Medulla oblongata (tissue), 1 donor: ENCODE data around the gene MMAA.
"Not testable (repeated sequence)": the region's sequence is repeated elsewhere in the genome, so short reads cannot be mapped to it uniquely, and the experiment has no call there.

Source experiments
- DNase-seq: peaks from one replicate; pipeline ENCODE4 v3.0.0-alpha.2; 2015; ENCODE audit errors: extremely low spot score

The MMAA gene

GRCh38 chr4:145618932-145619638 is at the start of gene MMAA:
MMAA (plus strand) TSS chr4:145619385; CDS start chr4:145639140, 19,755 bp downstream.
- peak; percentile 95 for DNase-seq

DNA sequence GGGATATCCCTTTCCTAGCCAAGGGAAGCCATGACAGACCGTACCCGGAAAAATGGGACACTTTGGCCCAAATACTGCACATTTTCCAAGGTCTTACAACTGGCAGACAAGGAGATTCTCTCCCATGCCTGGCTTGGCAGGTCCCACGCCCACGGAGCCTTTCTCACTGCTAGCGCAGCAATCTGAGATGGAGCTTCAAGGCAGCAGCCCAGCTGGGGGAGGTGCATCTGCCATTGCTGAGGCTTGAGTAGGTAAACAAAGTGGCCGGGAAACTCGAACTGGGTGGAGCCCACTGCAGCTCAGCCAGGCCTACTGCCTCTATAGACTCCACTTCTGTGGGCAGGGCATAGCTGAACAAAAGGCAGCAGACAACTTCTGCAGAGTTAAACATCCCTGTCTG is 44.6 kb upstream of the MMAA start:
- not testable (repeated sequence) for DNase-seq

DNA sequence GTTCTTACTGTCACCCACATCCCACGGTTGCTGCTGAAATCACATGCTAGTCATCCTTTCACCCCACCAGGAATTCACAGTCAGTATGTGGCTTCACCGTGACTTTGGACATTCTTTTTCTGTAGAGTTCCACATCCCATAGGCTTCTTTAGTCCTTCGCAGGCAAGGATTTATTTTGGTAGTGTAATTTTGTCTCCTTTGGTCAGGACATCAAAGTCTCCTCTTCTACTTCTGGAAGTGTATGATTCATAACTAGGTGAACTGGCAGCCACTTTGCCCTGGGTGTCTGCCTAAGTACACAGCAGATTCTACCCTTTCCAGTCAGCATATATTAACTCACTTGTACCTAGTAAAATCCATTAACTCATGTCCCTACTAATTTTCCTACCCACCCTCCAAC is 38.3 kb upstream of the MMAA start:
- no peak for DNase-seq

DNA sequence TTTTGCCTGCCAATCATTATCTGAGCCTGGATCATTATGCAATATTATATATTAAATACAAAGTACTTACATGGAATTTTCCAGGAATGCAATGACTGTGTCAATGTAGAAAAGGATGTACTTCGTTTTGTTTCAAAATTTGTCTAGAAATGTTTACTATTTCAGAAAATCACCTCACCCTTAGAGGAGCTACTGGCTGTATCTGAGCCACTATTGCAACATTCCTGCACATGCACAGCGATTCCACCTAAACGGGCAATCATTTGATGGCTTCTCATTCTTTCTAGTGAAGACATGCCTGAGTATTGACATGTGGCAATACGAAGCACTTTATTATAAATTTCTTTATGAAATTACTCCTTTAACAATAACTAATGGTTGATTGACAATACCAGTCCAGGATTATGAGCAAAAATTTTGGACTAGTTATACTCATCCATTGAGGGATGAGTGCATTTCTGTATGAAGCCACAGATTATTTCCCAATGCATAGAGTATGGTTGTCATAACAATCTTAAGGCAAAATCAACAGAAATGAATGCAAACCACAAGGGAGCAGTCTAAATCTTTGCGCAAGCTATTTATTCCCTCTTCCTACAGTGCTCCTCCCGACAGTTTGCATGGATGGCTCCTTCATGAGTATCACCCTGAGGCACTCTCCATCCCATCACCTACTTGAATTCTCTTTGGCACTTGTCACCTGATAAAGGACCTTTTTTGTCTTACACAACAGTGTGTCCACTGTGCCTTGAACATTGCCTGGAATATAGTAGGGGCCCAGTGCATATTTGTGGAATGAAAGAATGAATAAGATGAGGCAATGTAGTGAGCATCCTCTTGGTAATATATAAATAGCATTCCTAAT is 35.8 kb upstream of the MMAA start:
- DNase-seq: no peak

DNA sequence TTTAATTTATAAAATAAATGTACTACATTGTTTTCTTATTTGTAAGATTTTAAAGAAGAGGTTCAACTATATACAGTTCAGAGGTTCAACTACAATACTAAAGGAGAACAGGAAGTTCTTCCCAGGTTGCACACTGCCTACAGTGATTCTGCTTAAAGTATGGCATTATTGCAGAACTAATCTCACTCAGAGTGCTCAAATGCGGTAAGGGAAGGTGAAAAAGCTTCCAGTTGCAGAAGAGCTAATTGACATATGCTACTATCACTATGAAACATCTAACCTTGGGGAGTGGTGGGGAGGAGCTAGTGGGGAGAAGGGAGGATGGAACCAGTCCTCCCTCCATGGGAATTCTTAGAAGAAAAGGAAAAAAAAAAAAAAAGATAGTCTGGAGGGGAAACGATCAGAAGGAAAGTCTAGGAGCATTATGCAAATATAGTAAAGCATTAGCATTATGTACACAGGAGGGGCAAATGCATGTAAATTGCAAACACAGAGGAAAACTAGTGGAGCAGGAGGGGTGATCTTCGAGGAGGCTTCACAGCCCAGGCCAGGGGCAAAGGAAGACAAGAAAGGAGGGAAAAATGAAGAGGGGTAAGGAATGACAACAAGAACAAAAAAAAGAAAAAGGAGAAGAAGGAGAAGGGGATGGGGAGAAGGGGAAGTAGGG is 32.0 kb upstream of the MMAA start:
- DNase-seq: no peak

- not testable (repeated sequence) for DNase-seq
Measured at GRCh38 chr4:145589381-145589780, 29.8 kb upstream of the MMAA start.

DNA sequence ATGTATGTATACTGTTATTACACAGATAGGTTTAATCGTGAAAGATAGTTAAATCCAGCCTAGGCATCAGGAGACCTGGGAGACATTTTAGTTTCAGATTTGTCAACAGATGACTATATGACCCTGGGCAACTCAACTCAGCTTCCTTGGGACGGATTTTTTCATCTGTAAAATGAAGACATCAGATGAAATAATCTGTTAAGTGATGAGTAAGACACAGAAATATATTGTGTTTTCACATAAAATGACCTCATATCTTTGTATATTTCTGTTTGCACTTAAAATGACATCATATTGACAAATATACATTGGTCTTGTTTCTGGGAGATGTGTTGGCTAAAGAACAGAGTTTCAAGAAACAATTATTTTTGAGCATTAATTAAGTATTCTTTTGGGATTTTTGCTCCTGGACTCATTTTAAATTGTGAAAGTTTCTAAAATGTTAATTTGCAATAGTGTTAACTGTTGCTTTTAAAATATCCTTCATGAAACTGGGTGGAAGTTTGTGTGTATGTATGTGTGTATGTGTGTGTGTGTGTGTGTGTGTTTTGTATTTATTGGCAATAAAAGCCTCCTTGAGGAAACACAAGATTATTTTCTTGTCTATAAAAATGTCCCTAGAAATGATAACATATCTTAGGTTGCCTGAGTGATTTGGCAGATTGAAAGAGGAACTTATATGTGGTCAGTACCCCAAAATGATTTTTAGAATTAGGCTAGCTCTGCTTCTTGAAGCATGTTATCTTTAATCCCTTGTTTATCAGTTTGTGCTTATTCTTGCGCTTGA is 29.1 kb upstream of the MMAA start:
- DNase-seq: no peak

GRCh38 chr4:145602129-145602760 is 16.9 kb upstream of the MMAA start:
- DNase-seq: no peak

DNA sequence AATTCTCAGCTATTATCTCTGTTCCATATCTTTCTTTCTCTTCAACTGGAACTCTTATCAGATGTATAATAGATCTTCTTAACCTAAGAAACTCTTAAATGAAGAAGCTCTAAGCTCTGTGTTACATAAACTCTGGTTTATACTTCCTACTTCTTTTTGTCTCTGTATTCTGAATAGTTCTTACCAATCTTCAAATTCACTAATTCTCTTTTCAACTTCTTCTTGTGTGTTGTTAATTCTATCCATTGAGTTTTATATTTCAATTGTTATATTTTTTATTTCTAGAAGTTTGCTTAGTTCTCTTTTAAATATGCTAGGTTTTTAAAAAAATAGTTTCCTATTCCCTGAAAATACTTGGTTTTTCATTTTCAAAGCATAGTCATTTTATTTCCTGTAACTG is 13.2 kb upstream of the MMAA start:
- no peak for DNase-seq

GRCh38 chr4:145609481-145610427 is 9.4 kb upstream of the MMAA start:
- DNase-seq: peak; percentile 82

DNA sequence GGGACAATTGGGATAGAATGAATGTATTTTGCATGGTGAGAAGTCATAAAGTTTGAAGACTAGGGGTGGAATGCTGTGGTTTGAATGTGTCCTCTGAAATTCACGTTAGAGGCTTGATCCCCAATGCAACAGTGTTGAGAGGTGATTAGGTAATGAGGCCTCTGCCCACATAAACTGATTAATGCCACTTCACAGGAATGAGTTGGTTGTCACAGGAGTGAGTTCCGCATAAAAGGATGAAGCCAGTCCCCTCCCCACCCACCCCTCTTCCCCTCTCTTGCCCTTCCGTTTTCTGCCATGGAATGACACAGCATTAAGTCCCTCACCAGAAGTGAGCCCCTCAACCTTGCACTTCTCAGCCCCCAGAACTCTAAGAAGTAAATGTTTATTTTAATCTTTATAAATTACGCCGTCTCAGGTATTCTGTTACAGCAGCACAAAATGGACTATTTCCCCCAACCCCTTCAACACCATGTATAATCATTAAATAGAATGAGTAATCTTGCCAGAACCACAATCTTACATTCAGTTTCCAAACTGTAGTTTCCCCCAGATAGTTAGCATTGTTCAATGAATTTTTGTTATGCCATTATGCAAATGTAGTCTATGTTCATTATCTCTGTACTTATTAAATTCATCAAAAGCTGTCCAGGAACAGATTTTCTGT is 5.5 kb upstream of the MMAA start:
- DNase-seq: no peak

GRCh38 chr4:145614233-145614610 is 5.0 kb upstream of the MMAA start:
- no peak for DNase-seq

DNA sequence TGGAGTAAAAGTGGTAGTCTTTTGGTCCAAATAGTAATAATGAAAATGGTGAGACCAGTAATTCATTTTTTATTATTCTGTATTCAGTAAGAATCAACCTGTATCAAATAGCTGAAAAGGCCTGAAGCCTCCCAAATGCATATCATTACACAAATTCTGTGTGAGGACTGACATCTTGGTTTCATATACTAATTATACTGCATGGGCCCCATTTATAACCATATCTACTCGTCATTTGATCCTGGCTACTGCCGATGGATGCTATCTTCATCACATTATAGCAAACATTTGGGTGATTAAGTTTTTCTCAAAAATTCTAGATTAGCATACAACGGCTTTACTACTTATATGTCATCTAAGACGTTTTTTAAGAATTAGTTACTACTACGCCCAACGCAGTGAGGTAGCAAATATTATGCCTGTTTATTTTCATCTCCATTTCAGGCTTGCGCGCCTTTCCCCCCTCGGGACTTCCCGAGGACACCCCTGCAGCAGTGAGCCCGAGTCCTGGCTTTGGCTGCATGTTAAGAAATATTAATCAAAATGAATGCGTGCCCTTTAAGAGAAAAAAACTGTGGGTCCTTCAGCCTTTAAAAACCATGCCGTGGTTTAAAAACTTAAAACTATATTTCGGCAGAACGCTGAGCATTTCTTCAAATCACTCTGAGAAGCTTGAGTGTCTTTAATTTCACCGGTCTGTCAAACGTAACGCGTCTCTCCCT is 814 bp upstream of the MMAA start:
- DNase-seq: peak; percentile 5

DNA sequence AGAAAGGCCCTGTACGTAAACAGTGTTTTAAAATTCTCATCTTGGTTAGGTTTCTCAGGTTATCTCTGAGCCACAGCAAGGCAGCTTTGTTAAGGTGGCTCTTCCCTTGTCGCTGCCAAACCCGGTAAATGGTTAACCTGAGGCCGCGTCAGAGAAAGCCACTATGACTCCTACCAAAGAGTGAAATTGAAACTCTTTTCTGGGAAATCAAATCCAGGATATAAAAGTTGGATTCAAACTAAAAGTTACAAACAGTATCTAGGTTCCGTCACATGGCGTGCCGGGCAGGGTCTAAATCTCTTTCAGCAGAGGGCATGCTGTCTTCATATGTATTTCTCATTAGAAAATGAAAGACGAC is 433 bp downstream of the MMAA start:
- DNase-seq: peak; percentile 56

- not testable (repeated sequence) for DNase-seq
Measured at GRCh38 chr4:145622067-145622466, 2.9 kb downstream of the MMAA start.

DNA sequence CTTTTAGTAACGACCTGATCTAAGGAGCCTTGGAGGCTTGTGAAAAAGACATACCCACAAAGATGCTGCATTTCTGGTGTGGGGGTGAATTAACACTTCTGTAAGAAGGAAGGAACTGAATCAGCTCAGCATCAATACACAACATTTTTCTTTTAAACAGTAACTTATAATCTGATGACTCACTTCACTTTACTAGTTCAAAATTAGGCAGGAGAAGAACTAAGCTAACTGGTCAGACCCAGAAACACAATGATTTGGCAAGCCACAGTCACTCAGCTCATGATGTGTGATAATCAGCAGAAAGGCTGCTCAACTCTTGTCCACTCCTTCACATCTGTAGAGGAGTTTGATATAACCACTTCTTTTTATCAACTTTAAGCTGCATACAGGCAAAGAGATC is 4.6 kb downstream of the MMAA start:
- no peak for DNase-seq

DNA sequence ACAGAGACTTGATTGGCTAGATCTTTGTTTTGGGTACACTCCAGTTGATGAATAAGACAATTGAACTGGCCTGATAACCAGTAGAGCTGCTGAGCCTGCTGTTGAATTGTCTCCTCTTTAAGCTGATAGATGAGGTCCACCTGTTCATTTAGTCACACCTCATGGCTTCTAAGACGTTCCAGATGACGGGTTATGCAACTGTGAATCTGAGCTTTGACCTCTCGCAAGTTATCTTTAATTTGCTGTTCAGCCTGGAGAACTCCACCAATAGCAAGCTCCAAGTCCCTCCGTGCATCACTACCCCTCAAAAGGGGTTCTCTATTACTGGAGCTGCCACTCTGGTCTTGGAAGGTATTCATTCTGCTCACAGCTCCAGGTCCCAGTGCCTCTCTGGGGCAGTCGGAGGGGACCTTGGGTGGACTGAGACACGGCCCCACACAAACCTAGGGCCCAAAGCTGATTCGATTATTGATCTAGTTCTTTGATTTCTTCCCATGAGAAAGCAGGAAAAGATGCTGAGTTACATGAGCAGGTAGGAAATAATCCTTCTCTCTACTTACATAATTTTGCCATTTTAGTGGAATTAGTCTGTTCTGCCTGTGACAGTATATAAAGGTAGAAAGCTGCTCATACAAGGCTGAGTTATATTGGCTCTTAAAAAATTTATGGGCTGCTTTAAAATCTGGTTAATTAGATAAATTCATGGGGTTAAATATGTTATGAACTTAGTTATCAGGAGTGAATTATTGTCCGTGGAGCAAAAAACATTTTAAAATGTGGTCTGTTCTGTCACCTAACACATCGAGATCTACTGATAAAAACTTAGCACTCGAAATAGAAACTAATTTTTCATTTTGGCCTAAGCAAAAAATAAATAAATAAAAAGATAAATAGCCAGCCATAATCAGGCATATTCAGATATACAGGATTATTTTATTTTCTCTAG is 6.8 kb downstream of the MMAA start:
- DNase-seq: no peak

GRCh38 chr4:145626623-145626982 is 7.4 kb downstream of the MMAA start:
- DNase-seq: no peak
